Fibroblast of gingiva (primary cell): ENCODE measurements around the gene NWD2.

Experiments used
- DNase-seq: peaks from one replicate; pipeline ENCODE4 v3.0.0-alpha.2; 2011; ENCODE audit warnings: low read depth

Gene NWD2

GRCh38 chr4:37438564-37439279, 194.2 kb downstream of the NWD2 start:
- DNase-seq: no peak

GRCh38 chr4:37439809-37440474, 195.4 kb downstream of the NWD2 start:
- DNase-seq: no peak

- no peak for DNase-seq
Observed at GRCh38 chr4:37440501-37440900, 196.0 kb downstream of the NWD2 start.

- no peak for DNase-seq
Observed at GRCh38 chr4:37441231-37442061, 196.9 kb downstream of the NWD2 start.

GRCh38 chr4:37442062-37442323, 197.4 kb downstream of the NWD2 start:
- no peak for DNase-seq

GRCh38 chr4:37443137-37443536, 198.6 kb downstream of the NWD2 start:
- no peak for DNase-seq

- no peak for DNase-seq
Observed at GRCh38 chr4:37445023-37445422, 200.5 kb downstream of the NWD2 start.

- no peak for DNase-seq
Observed at GRCh38 chr4:37446016-37446415, 201.5 kb downstream of the NWD2 start.

GRCh38 chr4:37447886-37448285, 203.3 kb downstream of the NWD2 start:
- DNase-seq: no peak

- DNase-seq: no peak
Observed at GRCh38 chr4:37450309-37450708, 205.8 kb downstream of the NWD2 start.

- no peak for DNase-seq
Observed at GRCh38 chr4:37450911-37451310, 206.4 kb downstream of the NWD2 start.

- no peak for DNase-seq
Observed at GRCh38 chr4:37451656-37452055, 207.1 kb downstream of the NWD2 start.

- DNase-seq: no peak
Observed at GRCh38 chr4:37452952-37453280, 208.4 kb downstream of the NWD2 start.

GRCh38 chr4:37453281-37453998, 208.9 kb downstream of the NWD2 start:
- no peak for DNase-seq

- no peak for DNase-seq
Observed at GRCh38 chr4:37453999-37454800, 209.7 kb downstream of the NWD2 start.

GRCh38 chr4:37455301-37456131, 211.0 kb downstream of the NWD2 start:
- DNase-seq: no peak

GRCh38 chr4:37461801-37462200, 217.3 kb downstream of the NWD2 start:
- no peak for DNase-seq

GRCh38 chr4:37463033-37463856, 218.7 kb downstream of the NWD2 start:
- DNase-seq: no peak

GRCh38 chr4:37464373-37465128, 220.0 kb downstream of the NWD2 start:
- no peak for DNase-seq
